ENCODE results near the gene LIMK2.
"Not testable (repeated sequence)": the region's sequence is repeated elsewhere in the genome, so short reads cannot be mapped to it uniquely, and the experiment has no call there.

The LIMK2 gene

DNA sequence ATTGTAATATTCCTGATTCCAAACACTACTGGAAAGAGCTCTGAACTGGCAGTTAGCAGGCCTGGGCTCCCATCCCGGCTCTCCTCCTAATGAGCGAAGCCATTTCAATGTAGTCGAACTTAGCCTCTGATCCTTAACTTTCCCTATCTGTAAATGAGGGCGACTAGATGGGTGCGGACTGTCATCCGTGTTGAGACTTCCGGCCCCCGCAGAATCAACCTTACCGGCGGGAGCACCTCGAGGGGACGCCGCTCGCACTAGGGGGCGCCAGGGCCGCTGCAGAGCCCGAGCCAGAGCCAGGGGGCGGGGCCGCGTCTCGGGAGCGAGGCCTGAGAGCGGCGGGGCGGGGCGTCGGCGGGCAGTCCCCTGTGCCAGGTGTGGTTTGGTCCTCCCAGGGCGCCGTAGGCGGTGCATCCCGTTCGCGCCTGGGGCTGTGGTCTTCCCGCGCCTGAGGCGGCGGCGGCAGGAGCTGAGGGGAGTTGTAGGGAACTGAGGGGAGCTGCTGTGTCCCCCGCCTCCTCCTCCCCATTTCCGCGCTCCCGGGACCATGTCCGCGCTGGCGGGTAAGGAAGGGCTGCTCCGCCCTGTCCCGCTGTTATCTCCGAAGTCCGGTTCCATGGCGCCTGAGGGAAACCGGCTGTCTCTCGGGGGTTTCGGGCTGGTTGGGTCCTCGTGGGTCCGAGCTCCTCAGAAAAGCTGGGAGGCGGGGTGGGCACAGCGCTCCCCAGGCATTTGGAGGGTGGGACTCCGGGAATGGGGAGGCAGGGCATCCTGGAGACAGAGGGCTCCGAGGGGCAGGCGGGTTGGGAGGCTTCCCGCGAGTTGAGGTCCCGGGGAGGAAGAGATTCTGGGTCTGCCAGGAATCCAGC is at the start of gene LIMK2:
Gene LIMK2 (plus strand): TSS at position 437 of the 869 bp plus-strand sequence. CDS start 111 bp downstream, at position 548.
- peak; percentile 99 for DNase-seq

DNA sequence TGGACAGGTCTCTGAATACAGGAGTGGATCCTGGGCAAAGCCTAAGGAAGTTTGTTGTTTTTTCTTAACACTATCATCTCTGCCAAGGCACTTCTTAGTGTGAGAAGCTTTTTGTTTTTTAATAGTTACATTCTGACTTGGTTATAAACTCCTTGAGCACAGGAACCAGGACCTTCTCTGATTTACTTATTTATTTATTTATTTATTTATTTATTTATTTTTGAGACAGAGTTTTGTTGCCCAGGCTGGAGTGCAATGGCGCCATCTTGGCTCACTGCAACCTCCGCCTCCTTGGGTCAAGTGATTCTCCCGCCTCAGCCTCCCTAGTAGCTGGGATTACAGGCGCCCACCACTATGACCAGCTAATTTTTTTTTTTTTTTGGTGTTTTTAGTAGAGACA is 41.1 kb upstream of the LIMK2 start:
- DNase-seq = no peak

DNA sequence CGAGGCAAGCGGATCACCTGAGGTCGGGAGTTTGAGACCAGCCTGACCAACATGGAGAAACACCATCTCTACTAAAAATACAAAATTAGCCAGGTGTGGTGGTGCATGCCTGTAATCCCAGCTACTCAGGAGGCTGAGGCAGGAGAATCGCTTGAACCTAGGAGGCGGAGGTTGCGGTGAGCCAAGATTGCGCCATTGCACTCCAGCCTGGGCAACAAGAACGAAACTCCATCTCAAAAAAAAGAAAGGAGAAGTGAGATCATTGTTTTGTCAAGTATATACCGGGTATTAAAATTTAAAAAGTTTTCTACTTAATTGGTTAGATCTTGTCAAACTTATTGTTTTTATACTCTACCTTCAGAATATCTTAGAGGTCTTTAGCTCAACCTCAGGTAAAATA is 40.4 kb upstream of the LIMK2 start:
- DNase-seq = not testable (repeated sequence)

DNA sequence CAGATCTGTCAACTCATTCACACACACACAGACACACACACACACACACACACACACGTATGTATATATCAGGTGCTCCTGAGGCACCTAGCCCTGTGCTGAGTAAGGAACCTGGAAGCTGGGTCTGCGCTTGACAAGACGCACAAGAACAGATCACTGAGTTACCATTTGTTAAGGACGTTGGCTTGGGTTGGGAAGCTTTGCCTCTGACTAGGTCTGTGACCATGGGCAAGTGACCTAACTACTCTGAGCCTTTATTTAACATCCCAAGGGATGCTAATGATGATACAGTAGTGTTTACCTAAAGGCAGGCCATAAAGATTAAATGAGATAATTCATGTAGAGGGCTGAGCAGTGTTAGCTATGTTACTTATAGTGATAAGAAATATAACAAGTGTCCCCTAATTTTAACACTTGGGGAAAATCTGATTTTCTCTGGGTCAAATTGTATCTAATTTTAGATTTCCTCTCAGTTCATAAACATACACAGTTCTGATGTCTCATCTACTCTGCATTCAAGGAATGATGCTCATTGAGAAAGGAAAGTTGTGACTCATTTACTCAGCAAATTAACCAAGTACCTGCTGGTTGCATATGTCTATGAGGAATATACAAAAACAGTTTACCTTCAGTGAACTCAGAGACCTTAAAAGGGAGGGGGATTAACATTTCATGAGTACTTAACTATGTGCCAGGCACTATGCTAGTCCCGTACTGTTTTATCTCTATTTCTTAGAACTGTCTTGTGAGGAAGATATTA is 38.5 kb upstream of the LIMK2 start:
- DNase-seq = no peak

DNA sequence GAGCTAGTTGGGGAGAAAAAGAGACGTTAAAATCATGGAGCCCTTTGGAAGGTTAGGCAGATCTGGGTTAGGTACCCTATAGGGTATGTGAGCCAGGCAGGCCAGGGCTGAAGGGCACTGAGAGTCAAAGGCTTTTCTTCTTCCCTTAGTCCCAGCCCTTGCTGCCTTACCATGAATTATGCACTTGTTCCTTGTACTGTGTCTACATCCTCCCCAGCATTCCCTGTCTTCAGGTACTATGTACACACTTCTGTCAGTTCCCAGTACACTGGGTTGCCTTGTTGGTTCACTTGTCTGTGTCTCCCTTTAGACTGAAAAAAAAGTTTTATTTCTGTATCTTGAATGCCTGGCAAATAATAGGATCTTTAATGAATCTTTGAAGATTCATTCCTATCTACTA is 35.2 kb upstream of the LIMK2 start:
- DNase-seq = no peak

DNA sequence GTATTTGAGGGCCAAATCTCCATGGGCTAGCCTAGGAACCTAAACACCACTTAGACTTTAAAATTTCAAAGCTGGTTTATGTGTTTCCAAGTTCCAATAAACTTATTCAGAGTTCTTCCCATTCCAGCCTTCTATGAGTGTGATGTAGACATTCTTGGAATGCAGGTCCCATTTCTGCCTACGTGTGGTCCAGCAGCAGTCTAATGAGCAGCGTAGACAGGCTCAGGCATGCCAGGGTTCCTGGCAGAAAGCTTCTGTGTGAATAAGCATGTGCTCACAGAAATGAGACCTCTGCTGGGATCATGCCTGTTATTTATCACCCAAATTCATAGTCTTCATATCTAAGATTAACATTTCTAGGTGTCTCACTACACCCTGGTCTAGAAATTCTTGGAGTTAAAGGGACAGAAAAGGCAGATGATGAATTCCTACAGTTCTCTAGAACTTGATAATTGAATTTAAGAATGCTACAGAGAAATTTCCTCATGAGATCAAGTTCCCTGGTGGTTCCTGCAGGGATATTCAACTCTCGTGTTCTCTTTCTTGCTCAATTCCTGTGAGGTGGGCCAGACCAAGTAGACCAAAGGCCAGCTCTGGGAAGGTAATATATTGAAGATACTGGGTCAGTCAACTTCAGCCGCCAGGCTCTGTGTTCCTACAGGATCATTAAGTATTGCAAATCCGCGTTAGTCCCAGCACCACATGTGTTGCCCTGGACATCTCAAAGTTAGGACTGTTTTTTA is 34.5 kb upstream of the LIMK2 start:
- DNase-seq = no peak

DNA sequence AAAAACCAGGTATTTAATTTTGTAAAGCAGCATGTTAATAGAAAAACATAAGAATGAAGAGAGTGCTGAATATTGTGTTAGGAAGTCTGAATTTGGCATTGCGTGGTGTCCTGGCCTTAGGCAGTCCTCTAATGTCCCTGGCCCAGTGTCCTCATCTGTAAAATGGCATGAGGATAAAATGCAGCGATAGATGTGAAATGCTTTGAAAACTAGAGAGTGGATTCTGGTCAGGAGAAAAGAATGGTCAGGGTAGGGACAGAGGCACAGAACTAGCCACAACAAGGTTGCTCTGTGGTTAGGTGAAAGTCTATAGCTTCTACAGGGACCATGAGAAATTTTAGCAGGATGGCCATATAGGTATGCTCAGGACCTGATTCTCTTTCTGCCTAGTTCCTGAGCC is 33.2 kb upstream of the LIMK2 start:
- DNase-seq = no peak

DNA sequence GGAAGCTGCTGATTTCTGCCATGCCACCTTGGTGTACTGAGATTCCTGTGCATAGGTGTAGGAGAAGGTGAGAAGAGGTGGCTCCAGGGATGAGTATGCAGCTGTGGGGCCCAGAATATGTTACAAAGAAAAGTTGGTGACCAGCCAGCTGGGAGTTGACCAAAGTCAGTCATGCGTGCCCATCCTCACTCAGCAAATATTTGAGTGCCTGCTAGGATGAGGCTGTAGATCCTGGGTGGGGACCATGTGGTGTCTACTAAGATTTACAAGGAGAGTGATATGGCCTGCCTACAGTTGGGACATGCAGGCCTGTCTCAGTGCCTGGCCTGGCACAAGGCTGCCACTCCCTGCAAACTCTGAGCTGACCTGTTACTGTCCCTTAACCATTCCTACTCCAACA is 32.8 kb upstream of the LIMK2 start:
- DNase-seq = no peak

DNA sequence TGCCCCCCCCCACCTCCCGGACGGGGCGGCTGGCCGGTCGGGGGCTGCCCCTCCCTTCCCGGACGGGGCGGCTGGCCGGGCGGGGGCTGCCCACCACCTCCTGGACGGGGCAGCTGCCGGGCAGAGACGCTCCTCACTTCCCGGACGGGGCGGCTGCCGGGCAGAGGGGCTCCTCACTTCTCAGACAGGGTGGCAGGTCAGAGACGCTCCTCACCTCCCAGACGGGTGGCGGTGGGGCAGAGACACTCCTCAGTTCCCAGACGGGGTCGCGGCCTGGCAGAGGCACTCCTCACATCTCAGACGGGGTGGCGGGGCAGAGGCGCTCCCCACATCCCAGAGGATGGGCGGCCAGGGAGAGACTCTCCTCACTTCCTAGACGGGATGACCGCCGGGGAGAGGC is 28.1 kb upstream of the LIMK2 start:
- no peak for DNase-seq

DNA sequence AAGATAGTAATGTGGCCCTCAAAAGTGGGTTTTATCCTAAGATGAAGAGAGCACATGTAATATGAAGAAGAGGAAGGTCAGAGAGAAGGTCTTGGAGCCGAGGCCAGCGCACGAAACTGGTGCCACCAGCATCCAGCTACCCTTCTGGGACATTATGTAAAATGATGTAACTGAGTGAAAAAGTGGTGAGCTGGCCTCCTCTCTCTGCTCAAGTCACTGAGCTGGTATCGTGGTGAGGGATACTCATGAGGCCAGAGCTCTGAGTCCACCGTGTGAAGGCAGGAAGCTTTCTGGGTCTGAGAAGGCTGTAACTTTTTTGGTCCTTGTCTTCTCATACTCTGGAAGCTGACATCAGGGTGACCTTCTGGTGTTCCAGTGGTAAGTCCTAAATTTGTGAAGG is 27.0 kb upstream of the LIMK2 start:
- no peak for DNase-seq

DNA sequence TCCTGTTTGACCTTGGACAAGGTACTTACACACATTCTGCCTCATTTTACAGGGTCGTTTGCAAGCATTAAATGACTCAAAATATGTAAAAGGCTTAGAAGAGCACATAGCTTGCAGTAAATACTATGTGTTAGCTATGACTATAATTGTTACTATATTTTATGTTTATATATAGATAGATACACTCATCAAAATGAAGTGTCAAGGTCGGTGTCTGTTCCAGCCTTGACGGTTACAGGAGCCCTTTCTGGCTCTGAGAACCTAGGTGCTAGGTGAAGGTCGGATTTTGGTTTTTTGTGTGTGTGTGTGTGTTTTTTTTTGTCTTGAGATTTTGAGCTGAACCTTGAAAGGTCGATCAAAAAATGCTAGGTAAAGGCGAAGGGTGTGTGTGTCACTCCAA is 24.5 kb upstream of the LIMK2 start:
- DNase-seq = no peak

DNA sequence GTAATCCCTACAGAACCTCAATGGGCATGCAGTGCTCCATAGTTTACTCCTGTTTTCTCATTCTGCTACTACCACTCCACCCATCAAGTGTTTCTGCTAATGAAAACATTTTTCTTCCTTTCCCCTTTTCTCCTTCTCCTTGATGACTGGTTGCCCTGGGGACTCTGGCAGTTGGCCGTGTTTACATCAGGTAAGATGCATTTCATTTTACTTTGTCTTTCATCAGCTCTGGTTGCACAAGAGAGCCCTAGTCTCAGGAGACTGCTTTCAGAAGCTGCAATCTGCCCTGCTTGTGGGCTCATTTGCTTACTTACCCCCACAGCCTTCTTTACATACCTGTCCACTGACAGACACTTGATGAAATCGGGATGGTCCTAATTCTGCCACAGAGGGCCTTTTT is 19.6 kb upstream of the LIMK2 start:
- no peak for DNase-seq

DNA sequence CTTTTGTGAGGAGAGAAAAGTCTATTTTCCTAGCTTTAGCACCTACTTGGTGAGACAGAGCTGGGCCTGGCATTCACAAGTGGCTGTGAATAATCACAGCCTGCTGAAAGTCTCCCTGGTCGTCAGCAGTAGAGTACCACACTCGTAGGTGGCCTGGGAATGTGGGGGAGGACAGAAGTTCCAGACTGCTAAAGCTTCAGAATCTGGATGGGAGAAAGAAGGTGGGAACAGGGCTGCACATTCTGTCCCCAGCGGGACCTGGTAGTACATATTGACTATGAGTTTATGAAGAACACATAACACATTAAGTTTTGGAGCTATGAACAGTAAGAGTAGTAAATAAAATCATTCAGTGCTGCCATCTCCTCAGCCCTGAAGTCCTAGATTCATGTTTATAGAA is 19.0 kb upstream of the LIMK2 start:
- no peak for DNase-seq

DNA sequence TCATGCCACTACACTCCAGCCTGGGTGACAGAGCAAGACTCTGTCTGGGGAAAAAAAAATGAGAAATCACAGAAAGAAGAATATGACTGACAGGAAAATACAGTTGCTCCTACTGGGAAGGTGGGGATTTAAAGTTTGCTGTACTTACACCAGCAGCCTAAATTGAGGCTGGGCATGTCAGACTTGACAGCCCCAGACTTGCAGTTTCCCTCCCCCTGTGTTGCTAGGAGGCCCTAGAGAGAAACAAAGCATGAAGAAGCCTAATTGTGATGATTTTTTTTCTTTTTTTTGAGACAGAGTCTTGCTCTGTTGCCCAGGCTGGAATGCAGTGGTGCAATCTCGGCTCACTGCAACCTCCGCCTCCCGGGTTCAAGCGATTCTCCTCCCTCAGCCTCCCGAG is 17.4 kb upstream of the LIMK2 start:
- not testable (repeated sequence) for DNase-seq

DNA sequence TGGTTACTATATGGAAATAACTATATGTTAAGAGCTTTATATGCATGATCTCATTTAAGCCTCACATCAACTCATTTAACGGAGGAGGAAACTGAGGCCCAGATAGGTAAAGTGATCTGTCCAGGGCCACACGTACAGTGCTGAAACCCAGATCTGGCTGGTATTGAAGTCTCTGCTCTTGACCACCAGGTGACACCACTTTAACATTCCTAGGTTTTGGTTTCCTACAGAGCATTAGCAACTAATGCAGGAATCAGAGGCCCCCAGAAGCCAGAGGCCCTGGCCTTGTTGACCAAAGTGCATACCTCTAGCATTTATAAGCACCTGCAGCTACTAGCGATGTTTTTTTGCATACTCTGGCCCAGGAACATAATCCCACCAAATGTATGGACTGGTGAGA is 12.9 kb upstream of the LIMK2 start:
- no peak for DNase-seq

DNA sequence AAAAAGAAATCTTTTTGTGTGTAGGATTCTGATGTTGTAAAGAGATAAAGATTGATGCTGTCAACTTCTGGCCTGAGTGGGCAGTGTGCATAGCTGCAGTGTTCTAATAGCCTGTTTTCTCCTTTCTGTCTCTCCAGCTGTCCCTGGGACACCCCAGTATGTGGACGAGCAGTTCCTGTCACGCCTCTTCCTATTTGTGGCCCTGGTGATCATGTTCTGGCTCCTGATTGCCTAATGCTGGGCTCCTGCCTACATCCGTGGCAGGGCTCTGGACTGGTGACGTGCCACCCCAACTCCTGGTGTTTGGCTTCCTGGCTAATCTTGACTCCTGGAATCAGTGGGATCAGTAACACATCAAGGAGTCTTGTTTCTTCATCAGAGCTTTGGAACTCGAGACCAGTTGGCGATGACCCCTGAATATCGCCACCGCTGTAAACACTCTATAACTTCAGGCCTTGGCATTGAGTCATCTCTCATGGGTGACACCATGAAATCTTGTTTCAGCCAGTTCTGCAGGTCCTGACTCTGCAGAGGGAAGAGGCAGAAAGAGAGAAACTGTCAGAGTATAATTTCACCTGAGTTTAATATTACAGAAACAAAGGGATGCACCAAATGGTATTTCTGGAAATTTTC is 7.6 kb upstream of the LIMK2 start:
- DNase-seq = not testable (repeated sequence)

DNA sequence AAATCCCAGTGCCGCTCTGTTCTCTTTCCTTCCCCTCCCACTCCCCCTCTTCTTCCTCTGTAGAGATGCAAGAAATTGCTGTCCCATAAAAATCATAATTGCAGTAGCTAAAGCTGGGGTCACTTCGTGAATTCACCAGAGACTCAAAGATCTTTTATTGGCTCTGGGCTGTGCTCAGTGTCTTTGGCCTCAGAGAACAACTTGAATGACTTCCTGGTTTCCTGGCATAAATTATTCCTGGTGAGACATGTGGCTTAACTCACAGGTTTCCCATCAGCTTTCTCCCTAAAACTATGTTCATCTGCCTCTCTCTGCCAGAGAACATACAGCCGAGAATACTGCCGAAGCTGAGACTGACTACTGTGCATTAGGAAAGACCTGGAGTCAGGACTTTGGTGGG is 7.0 kb upstream of the LIMK2 start:
- DNase-seq = not testable (repeated sequence)

DNA sequence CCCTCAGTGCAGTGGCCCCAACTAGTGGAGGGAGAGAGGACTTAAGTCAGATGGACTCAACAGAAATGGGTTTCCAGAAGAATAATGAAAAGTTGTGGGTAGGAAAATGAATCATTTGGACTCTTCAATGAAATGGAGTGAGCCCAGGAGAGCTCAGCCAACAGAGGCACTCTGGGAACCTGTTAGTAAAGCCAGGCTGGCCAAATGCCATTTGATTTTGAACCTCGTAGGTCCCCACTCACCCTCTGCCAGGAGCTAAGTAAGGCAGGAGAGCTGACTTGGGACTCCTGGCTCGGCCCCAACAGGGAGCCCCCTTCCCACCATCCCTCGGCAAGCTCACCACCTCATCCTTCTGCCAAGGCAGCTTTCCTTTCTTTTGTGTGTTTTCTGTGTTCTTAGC is 5.6 kb upstream of the LIMK2 start:
- not testable (repeated sequence) for DNase-seq

DNA sequence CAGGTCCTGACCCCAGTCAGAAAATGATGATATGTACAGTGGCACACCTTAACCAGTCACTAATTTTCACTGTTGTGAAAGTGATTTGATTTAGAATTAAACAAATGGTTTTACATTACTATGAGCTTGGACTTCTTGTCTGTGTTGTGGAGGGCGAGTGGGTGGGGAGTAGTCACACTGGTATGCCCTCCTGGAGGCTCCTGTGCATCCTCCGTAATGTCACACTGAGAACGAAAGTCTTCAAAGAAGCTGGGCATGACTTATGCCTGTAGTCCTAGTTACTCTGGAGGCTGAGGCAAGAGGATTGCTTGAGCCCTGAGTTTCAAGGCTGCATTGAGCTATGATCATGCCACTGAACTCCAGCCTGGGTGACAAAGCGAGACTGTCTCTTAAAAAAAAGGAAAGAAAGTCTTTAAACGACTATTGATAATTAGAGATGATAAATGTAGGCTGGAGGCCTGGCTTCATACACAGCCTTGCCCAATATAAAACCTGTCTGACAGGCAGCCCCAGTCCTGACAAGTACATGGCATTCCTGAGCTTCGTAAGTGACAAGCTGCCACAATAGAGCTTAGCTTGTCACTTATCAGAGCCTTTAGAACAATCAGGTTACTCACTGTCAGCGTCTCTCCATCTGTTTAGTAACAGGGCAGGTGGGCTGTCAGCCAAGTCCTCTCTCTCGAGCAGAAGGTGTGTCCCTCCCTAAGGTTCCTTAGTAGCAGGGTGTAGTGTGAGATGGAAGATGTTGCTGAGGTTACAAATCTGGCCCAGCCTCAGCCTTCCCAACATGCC is 5.0 kb upstream of the LIMK2 start:
- no peak for DNase-seq

DNA sequence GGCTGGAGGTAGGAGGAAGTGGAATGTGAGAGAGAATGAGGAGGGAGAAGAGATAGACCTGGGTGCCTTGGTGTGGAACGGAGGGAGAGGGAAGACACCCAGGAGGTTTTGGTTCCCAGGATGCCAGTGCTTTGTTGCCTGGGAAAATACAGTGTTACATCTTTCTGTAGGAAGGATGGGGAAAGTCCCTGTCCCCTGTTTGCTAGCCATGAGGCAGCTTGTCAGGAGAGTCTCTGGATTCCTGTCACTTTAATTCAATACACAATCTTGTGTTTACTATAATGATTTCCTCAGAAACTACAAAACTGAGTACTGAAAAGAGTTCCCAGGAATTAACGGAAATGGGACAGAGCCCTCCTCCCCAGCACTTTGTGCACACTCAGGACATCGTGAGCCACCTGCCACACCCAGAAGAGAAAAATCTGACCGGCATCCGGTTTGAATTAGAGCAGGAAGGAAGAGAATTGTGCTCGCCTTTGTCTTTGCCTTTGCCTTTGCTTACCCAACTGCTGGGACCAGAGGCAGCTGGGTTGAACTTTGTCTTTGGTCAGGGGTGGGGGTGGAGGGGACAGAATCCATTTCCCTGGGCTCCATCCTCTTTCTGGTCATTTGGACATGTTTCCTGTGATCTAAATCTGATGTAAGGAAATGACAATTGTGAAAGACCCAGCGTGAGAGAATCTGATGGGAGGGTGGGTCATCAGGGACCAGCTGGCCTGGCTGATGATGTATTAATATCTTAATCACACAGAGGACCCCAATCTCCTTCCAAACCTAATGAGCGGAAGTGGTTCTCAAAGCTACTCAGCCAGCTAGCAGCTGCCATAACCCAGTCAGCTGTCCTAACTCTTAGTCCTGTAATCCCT is 1.3 kb upstream of the LIMK2 start:
- DNase-seq = peak; percentile 71

DNA sequence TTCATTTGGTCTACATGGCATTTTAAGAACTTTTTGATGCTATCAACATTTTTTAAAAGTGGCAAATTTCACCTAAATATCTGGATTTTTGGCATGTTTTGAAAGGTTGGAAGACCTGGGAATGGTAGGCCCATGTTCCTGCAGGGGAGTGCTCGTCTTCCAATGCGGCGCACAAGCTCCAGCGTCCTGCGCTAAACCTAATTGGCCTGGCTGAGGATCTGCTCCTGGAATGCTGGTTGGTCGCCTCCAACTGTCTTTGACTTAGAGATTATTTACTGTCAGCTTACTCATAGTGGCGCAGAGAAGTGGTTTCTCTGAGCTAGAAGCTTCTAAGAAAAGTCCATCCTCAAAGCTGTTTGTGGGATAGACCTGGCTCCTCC is 626 bp upstream of the LIMK2 start:
- no peak for DNase-seq

Measured in activated effector memory CD4-positive, alpha-beta T cell treated with anti-CD3 and anti-CD28 coated beads, Interleukin-2, amount 50 U/mL, for 16 hours (primary cell).